Activated CD8-positive, alpha-beta memory T cell treated with anti-CD3 and anti-CD28 coated beads for 36 hours (primary cell): ENCODE data around the gene ZNF618. TPM values are rescaled to one million over a fixed set of nuclear protein-coding genes. Genes with fewer than 3 reads are reported as not detected.

Experiments
- CTCF ChIA-PET: fragments of 350-600 bp; sonication (Branson Sonifier 250); formaldehyde crosslinking; loops from one replicate; lab custom pipeline; 2021; ENCODE audit warnings: antibody characterized with exemption; lab: Charles Lee
- POLR2A ChIA-PET: fragments of 350-600 bp; sonication (Branson Sonifier 250); formaldehyde crosslinking; loops from one replicate; lab custom pipeline; 2021; ENCODE audit warnings: antibody characterized with exemption; lab: Charles Lee
- total RNA-seq, 2 experiments: library from RNA; stranded (reverse); gene quantifications; one replicate each; pipeline ENCODE4 v1.2.3, GENCODE V29; 2021

Gene ZNF618
- total RNA-seq, 2 experiments from 2014 or later: 0.36 TPM

DNA sequence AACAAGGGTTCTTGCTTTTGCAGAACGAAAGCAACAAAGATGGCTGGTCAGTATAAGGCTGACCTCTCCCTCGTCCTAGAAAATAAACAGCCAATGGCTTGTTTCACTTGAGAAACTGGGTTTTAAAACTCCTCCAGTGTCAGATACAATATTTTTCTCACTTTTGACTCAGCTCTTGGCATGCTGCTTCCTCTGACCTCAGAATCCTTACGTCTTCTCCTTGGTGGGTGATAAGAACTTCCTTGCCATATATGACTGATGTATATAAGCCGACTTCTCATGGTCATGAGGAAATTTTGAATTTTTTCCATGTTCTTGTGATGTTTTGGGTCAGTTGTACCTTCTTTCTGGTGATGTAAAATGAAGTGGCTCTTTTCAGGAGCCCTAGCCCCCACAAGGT lies 3.8 kb downstream of the ZNF618 start:
- CTCF ChIA-PET: no interaction called here
- POLR2A ChIA-PET: no interaction called here

- CTCF ChIA-PET: interaction anchor here (0.8 kb wide), 1 partner anchor 24 kb away, joined by 3 read pairs; no protein-coding TSS in a partner anchor
Measured at GRCh38 chr9:113882181-113882580, 6.1 kb downstream of the ZNF618 start.

DNA sequence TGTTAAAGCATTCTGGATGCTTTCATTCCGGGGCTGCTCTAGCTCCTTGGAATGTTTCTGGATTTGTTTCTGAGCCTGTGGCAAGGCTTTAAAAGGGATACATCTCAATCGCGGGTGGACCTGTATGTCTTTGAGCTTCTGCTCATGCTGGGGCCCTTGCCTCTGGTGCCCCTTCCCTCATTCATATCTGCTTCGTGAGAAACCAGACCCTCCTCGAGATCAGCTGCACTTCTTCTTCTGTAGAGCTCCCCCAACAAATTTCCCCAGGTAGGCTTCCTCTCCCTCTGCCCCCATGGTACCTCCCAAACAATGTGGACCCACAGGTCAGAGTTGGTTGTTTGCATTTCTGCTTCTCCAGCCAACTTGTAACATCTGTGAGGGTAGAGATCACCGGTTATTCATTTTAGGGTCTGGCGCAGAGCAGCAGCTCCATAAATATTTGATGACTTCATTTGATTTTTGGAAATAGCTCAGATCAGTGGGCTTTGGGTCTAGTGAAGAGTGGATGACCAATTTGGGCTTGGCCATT lies 6.6 kb downstream of the ZNF618 start:
- ChIA-PET CTCF (no interaction called here), POLR2A (no interaction called here)

More at GRCh38 chr9:113882181-113882580, 6.1 kb downstream of the ZNF618 start:
- POLR2A ChIA-PET: no interaction called here

DNA sequence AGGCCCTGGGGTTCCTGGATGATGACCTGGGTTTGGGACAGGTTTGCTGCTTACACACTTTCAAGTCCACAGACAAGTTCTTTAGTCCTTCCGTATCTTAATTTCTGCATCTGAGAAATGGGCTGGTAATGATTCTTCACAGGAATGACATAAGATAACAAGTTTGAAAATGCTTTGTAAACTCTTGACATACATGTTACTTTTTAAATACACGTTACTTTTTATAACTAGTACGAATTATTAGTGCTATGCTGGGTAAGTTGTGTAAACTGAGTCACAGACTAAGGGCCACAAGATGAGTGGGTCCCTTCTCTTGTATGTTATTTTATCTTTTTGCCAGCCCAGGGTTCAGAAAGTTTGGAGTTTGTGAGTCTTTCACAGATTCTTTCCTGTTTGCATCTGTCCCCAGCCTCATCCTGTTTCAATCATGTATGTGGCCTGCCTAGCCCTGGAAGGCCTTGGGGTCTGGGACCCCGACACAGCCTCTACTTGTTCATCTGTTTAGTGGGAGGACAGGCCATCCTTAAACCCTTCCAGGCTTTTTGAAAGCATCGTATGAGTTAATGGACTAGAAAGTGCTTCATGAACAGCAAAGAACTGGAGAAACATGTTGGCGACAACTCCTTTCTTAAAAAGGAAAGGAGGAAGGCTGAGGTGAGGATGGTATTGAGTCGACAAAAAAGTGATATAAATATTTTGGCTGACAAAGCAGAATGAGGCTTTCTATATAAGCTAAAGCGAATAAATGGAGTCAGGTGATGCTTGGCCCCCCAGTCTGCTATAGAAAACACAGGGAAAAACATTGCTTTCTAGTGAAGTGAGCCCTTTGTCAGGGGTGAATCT lies 9.3 kb downstream of the ZNF618 start:
- ChIA-PET CTCF (no interaction called here), POLR2A (no interaction called here)

DNA sequence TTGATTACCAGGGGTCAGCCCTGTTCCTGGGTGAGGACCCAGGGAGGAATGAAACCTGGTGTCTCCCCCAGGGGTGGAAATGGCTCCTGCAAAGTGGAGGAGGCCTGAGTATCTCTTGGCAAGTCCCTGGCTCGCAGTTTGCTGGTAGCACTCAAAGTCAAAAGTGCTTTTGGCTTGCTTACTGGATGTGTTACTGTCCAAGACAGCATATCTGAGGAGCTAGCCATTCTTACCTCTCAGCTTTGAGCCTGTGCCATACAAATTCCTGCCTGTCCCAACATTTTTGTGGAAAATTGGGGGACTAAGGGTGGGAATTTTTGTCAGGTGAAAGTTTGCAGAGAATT lies 9.9 kb downstream of the ZNF618 start:
- CTCF ChIA-PET: no interaction called here
- POLR2A ChIA-PET: no interaction called here

DNA sequence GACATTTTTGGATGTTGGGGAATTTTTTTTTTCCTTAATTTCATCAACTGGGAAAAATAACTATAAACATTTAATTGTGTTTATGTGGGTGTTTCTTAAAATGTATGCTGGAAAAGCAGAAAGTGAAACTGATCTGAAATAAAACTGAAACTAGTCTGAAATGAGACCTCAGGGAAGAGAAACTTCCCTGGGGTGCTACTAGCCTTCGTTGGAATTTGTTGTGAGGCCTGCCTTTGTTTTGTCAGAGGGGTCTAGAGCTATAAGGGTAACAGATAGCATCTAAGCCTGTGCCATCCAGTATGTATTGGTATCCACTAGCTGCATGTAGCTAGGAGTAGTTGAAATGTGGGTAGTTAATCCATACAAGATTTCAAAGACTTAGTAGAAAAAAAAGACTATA lies 10.4 kb downstream of the ZNF618 start:
- ChIA-PET POLR2A (no interaction called here), CTCF (no interaction called here)

GRCh38 chr9:113886933-113887332 lies 10.8 kb downstream of the ZNF618 start:
- ChIA-PET CTCF (no interaction called here), POLR2A (no interaction called here)

- ChIA-PET POLR2A (no interaction called here), CTCF (no interaction called here)
Measured at GRCh38 chr9:113887436-113887835, 11.3 kb downstream of the ZNF618 start.

DNA sequence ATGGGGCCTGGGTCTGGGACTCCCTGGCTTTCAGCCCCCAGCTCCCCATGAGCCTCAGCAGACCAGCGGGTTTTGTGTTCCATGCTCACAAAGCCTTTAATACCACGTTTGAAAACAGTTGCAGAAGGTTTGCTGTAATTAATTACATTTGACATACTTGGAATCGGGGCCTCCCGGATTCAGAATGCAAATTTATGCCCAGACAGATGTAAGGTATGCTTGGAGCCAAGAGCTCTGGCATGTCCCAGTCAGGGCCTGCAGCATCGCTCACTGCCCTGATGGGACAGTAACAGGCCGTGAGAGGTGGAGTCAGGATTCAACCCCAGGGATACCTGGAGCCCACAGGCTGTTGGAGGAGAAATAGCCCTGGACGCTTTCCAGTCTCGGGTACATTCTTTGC lies 12.2 kb downstream of the ZNF618 start:
- POLR2A ChIA-PET: no interaction called here
- CTCF ChIA-PET: no interaction called here

DNA sequence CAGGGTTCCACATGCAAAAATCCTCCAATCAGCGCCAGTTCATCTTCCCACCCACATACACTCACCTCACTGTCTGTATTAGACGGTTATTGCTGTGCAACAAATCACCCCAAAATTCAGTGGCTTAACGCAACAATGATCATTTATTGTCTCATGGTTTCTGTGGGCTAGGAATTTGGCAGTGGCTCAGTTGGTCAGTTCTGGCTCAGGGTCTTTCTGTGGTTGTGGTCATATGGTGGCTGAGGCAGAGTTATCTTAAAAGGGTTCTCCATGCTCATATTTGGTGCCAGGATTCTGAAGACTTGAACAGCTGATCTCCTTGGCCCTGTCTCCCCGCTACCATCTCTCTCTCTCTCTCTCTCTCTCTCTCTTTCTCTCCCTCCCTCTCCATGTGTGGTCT lies 12.9 kb downstream of the ZNF618 start:
- ChIA-PET CTCF (no interaction called here), POLR2A (no interaction called here)

DNA sequence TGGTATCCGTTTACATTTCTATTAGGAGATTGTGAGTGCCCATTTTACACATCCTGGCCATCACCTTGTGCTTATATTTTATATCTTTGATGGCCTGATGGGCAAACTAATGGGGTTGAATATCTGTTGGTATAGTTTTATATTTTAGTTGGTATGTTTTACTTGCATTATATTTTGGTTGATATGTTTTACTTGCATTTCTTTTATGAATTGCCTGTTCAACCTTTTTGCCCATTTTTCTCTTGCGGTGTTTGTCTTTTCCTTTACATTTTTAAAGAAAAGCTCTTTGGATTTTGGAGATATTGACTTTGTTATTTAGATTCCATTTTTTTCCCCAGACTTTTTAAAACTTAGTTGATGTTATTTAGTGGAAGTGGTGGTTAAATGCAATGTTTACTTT lies 14.6 kb downstream of the ZNF618 start:
- ChIA-PET POLR2A (no interaction called here), CTCF (no interaction called here)

DNA sequence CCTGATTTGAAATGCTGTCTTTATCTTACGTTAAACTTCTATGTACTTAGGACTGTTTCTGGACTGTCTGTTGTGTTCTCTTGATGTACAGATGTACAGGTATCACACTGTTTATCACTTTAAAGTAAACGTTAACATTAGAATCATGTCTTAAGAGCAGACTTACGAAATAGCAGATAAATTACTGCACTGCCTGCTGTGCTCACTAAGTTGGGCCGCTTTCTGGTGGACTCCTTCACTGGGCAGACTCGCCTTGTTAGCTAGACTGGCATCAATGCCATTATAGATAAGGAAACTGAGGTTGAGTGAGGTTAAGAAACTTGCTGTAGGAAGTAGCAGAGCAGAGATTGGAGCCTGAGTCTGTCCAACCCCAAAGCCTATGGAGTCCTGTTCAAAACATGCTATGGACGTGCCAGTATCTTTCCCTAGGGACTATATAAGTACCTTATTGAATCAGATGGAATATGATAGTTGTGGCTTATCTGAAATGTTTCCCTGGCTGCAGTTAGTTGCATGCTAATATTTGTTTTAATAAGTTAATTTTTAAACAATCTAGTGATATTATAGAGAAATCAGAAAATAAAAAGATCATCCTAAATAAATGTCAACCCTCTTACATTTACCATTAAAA lies 16.9 kb downstream of the ZNF618 start:
- ChIA-PET POLR2A (no interaction called here), CTCF (no interaction called here)

DNA sequence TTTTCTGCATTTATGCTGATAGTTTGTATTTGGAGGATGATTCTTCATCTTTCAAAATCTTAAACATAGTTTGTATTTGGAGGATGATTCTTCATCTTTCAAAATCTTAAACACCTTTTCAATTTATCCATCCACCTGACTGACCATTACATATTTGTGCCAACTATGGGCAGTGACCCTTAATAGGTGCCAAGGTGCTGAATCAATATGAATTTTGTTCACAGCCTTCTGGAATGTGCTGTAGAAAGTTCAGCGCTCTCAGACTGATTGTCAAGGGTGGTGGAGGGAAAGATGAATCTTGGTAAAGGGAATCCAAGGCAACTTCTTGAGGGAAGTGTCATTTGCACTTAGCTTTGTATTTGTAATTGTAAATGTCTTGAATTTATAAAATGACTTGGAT lies 18.1 kb downstream of the ZNF618 start:
- POLR2A ChIA-PET: no interaction called here

GRCh38 chr9:113895526-113895925 lies 19.4 kb downstream of the ZNF618 start:
- ChIA-PET POLR2A (no interaction called here), CTCF (no interaction called here)

More for the DNA sequence above, 18.1 kb downstream of the ZNF618 start:
- CTCF ChIA-PET: no interaction called here

DNA sequence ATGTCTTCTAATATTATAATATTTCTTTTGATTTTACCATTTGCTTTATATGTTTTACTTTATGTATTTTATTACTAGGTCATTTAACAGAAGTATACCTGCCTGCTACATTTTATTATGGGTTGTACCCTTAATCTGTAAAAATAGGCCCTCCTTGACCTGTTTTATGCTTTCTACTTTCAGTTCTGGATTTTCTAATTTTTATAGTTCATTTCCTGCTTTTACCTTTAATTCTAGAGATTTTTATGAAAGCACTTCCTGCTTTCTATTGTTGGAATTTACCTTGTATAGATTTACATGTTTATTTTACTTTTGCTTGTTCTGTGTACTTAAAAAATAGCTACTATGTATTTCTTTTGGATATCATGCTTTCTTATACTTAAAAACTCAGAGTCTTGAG lies 20.6 kb downstream of the ZNF618 start:
- CTCF ChIA-PET: no interaction called here

GRCh38 chr9:113898151-113898550 lies 22.0 kb downstream of the ZNF618 start:
- POLR2A ChIA-PET: no interaction called here
- CTCF ChIA-PET: no interaction called here

More for the DNA sequence above, 20.6 kb downstream of the ZNF618 start:
- POLR2A ChIA-PET: no interaction called here

DNA sequence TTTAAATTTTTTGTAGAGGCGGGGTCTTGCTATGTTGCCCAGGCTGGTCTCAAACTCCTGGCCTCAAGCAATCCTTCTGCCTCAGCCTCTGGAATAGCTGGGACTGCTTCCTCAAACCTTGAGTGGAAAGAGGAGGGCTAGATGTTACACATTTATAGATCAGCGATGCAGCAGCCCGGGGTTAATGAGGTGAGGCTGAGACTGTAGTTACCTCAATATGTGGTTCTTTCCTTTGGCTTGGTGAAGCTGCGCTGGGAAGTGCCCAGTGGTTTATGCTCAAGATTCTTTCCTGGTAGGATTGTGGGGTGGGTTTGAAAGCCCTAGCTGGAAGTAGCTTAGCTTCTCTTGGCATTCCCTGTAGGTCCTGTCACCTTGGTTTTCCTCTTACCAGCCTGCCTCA lies 22.5 kb downstream of the ZNF618 start:
- CTCF ChIA-PET: no interaction called here
- POLR2A ChIA-PET: no interaction called here

DNA sequence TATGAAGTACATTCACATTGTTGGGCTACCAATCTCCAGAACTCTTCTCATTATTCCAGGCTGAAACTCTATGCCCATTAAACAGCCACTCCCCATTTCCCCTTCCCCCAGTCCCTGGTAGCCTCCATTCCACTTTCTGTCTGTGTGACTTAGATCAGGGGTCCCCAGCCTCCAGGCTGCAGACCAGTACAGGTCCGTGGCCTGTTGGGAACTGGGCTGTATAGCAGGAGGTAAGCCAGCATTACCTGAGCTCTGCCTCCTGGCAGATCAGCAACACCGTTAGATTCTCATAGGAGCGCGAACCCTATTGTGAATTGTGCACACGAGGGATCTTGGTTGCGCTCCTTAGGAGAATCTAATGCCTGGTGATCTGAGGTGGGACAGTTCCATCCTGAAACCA lies 23.1 kb downstream of the ZNF618 start:
- ChIA-PET POLR2A (no interaction called here), CTCF (no interaction called here)

DNA sequence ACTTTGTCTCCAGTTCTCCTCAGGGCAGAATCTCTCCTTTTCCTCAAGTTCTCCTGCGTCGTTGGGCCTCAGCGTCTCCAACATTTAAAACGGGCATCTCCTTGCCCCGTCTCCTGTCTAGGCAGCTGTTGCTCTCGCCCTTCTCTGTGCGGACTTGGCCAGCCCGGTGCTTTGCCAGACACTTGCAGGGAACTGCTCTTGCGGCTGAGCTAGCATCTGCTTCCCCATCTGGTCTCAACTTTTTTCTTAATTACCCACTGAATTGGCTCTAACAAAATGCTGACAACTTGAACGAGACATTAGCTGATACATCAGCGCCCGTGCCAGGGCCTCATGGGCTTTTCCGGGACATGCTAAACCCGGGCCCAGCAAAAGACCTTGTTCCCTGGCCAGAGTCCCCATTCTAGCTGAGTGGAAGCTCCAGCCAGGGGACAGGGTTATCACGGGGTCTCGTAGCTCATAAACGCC lies 25.1 kb downstream of the ZNF618 start:
- POLR2A ChIA-PET: no interaction called here
- CTCF ChIA-PET: interaction anchor here (0.6 kb wide), 1 partner anchor 54 kb away, joined by 3 read pairs; no protein-coding TSS in a partner anchor

- POLR2A ChIA-PET: no interaction called here
- CTCF ChIA-PET: no interaction called here
Measured at GRCh38 chr9:113903514-113904077, 27.5 kb downstream of the ZNF618 start.
